CD14-positive monocyte (primary cell): ENCODE data around the gene CLEC4M. TPM values are rescaled to one million over a fixed set of nuclear protein-coding genes. Genes with fewer than 3 reads are reported as not detected.

Source experiments
- DNase-seq, 3 donors: peaks; one replicate each; pipeline ENCODE4 v3.0.0-alpha.2; 2011 to 2022
- H2AFZ ChIP-seq: 2 replicates; pipeline ENCODE4 v1.6.0; 2012; ENCODE audit warnings: mild to moderate bottlenecking, low read depth, low read length, inconsistent platforms; ENCODE audit not compliant: insufficient read depth, poor library complexity, severe bottlenecking
- H3K27ac ChIP-seq, 2 donors: 1 replicate in 1 of 2; 2 replicates in 1 of 2; pipeline ENCODE4 v1.5.1; 2012 to 2013; ENCODE audit warnings: low read length in 2 of 2, control low read depth in 1 of 2, inconsistent platforms in 1 of 2, low read depth in 1 of 2, mild to moderate bottlenecking in 1 of 2
- H3K27me3 ChIP-seq, 2 donors: one replicate each; pipeline versions ENCODE4 v1.6.0 to v1.6.1; 2011 to 2013; ENCODE audit warnings: low read length in 2 of 2; ENCODE audit not compliant: control insufficient read depth in 2 of 2, insufficient read depth in 2 of 2
- H3K36me3 ChIP-seq, 2 donors: replicated peaks in 1 of 2; 1 replicate in 1 of 2; 2 replicates in 1 of 2; pipeline versions ENCODE4 v1.5.1 to v1.6.1; 2012 to 2013; ENCODE audit warnings: low read length in 2 of 2, control low read depth in 1 of 2, inconsistent platforms in 1 of 2, mild to moderate bottlenecking in 1 of 2; ENCODE audit not compliant: insufficient read depth in 2 of 2, control insufficient read depth in 1 of 2
- H3K4me1 ChIP-seq, 2 donors: 1 replicate in 1 of 2; 2 replicates in 1 of 2; pipeline versions ENCODE4 v1.5.1 to v1.6.1; 2012 to 2013; ENCODE audit warnings: low read length in 2 of 2, control low read depth in 1 of 2, inconsistent platforms in 1 of 2, mild to moderate bottlenecking in 1 of 2, moderate library complexity in 1 of 2; ENCODE audit not compliant: insufficient read depth in 2 of 2, control insufficient read depth in 1 of 2
- H3K4me2 ChIP-seq: replicated peaks from 2 replicates; pipeline ENCODE3; 2012; ENCODE audit warnings: low read length, moderate library complexity, mild to moderate bottlenecking; ENCODE audit not compliant: poor library complexity, severe bottlenecking; ENCODE audit errors: extremely low read depth
- H3K4me3 ChIP-seq, 3 experiments: fragments of 200-600 bp in 1 of 3; sonication (generic) in 1 of 3; replicated peaks in 1 of 3; 1 replicate in 2 of 3; 2 replicates in 1 of 3; pipeline ENCODE4 v1.5.1; 2011 to 2013; ENCODE audit warnings: low read length in 3 of 3, mild to moderate bottlenecking in 3 of 3, control low read depth in 2 of 3, low read depth in 2 of 3, inconsistent platforms in 1 of 3, moderate library complexity in 1 of 3
- H3K79me2 ChIP-seq: 2 replicates; pipeline ENCODE4 v1.6.0; 2012; ENCODE audit warnings: mild to moderate bottlenecking, control low read depth, inconsistent platforms, low read length, moderate library complexity; ENCODE audit not compliant: insufficient read depth
- H3K9ac ChIP-seq: 2 replicates; pipeline ENCODE4 v1.6.0; 2017; ENCODE audit warnings: low read length, mild to moderate bottlenecking; ENCODE audit not compliant: insufficient read depth, poor library complexity, severe bottlenecking
- H3K9me3 ChIP-seq, 2 donors: replicated peaks in 1 of 2; 1 replicate in 1 of 2; 2 replicates in 1 of 2; pipeline versions ENCODE4 v1.5.1 to v1.6.1; 2012 to 2013; ENCODE audit warnings: low read length in 2 of 2, control low read depth in 1 of 2; ENCODE audit not compliant: control insufficient read depth in 1 of 2, insufficient read depth in 1 of 2
- H4K20me1 ChIP-seq: 2 replicates; pipeline ENCODE4 v1.6.0; 2012; ENCODE audit warnings: mild to moderate bottlenecking, low read length, control low read depth, moderate library complexity; ENCODE audit not compliant: insufficient read depth
- H3K27ac Mint-ChIP-seq, 7 donors: one replicate each; pipeline ENCODE4 v1.8.0; 2020; ENCODE audit warnings: mild to moderate bottlenecking in 7 of 7, mixed read lengths in 7 of 7, moderate library complexity in 6 of 7, inconsistent platforms in 2 of 7
- H3K27me3 Mint-ChIP-seq, 3 donors: one replicate each; pipeline ENCODE4 v1.8.0; 2021 to 2022; ENCODE audit warnings: low read depth in 3 of 3, mild to moderate bottlenecking in 3 of 3, mixed read lengths in 3 of 3, moderate library complexity in 3 of 3, inconsistent platforms in 1 of 3
- H3K36me3 Mint-ChIP-seq, 2 donors: one replicate each; pipeline ENCODE4 v1.8.0; 2020; ENCODE audit warnings: mixed read lengths in 2 of 2, inconsistent platforms in 1 of 2, mild to moderate bottlenecking in 1 of 2
- H3K4me1 Mint-ChIP-seq: one replicate; pipeline ENCODE4 v1.8.0; 2020; ENCODE audit warnings: mild to moderate bottlenecking, mixed read lengths
- H3K4me3 Mint-ChIP-seq, 2 donors: one replicate each; pipeline ENCODE4 v1.8.0; 2020; ENCODE audit warnings: mild to moderate bottlenecking in 2 of 2, mixed read lengths in 2 of 2, moderate library complexity in 1 of 2
- H3K9me3 Mint-ChIP-seq, 7 donors: one replicate each; pipeline ENCODE4 v1.8.0; 2020 to 2022; ENCODE audit warnings: mixed read lengths in 7 of 7, mild to moderate bottlenecking in 6 of 7, moderate library complexity in 6 of 7, inconsistent platforms in 2 of 7
- WGBS: methylation state at CpG from one replicate; pipeline ENCODE4 v1.1.5; 2013; ENCODE audit warnings: missing lambda C conversion rate; ENCODE audit not compliant: insufficient coverage; 5-methylcytosine and 5-hydroxymethylcytosine counted together
- intact Hi-C, 2 donors: fragments of 100-400 bp; cut with micrococcal nuclease; formaldehyde crosslinking; loops; one replicate each; pipeline versions ENCODE4 v1.15.0 to v1.15.1; 2023
- polyA plus RNA-seq, 3 donors: library from polyadenylated mRNA; depleted of rRNA in 1 of 3; unstranded in 2 of 3; stranded (reverse) in 1 of 3; fragments of 300-500 nt in 2 of 3; fragments of >200 nt in 1 of 3; fragmentation: Illumina TruSeq in 2 of 3; gene quantifications; 1 replicate in 2 of 3; 2 replicates in 1 of 3; pipeline ENCODE4 v1.2.3, GENCODE V29; 2012 to 2021
- TF ChIP-seq, protein P1 (sequence below): fragments of 200-600 bp; IDR thresholded peaks from one replicate; pipeline ENCODE4 v1.8.0; 2022; ENCODE audit warnings: antibody characterized with exemption, mild to moderate bottlenecking

Gene CLEC4M
- polyA plus RNA-seq, 3 donors, result not detected

DNA sequence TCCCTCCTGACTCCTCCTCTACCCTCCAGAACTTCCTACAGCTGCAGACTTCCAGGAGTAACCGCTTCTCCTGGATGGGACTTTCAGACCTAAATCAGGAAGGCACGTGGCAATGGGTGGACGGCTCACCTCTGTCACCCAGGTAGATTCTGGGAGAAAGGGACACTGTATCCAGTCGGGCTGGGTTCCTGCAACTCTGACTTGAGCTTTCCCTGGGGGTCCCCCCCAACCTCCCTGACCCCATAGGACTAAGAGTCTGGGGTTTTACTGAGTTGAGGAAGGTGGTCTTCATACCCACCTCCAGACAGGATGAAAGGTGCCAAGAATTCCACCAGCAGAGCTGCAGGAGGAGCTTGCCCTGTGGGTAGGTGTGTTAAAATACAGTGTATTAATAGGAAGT is 4.4 kb downstream of the CLEC4M start:
- DNase-seq, result no peak
- Histone ChIP-seq H3K27ac (no peak overlapping the region), H3K9me3 (no peaks in the 10 kb centered on the region), H3K36me3 (no peaks in the 10 kb centered on the region), H3K27me3 (no peaks in the 10 kb centered on the region), H3K79me2 (no peaks in the 10 kb centered on the region), H3K4me1 (peaks cover 16 to 21% of the 10 kb centered on the region in 2 donors), H2AFZ (no peak overlapping the region), H3K4me2 (no peak overlapping the region), H3K9ac (no peak overlapping the region), H4K20me1 (no peaks in the 10 kb centered on the region), H3K4me3 (no peak overlapping the region)
- TF ChIP-seq, protein P1, sequence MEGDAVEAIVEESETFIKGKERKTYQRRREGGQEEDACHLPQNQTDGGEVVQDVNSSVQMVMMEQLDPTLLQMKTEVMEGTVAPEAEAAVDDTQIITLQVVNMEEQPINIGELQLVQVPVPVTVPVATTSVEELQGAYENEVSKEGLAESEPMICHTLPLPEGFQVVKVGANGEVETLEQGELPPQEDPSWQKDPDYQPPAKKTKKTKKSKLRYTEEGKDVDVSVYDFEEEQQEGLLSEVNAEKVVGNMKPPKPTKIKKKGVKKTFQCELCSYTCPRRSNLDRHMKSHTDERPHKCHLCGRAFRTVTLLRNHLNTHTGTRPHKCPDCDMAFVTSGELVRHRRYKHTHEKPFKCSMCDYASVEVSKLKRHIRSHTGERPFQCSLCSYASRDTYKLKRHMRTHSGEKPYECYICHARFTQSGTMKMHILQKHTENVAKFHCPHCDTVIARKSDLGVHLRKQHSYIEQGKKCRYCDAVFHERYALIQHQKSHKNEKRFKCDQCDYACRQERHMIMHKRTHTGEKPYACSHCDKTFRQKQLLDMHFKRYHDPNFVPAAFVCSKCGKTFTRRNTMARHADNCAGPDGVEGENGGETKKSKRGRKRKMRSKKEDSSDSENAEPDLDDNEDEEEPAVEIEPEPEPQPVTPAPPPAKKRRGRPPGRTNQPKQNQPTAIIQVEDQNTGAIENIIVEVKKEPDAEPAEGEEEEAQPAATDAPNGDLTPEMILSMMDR, result no peak
- no peak overlapping the region for H3K27ac Mint-ChIP-seq
- no peaks in the 10 kb centered on the region for H3K9me3 Mint-ChIP-seq
- H3K4me3 Mint-ChIP-seq, result no peak overlapping the region
- intact Hi-C loops, result no loop called here
- WGBS, result no CpG with 5 or more reads among the region's 4 CpGs
- peaks cover 36% of the 10 kb centered on the region for H3K4me1 Mint-ChIP-seq
- H3K27me3 Mint-ChIP-seq, result peaks cover 0 to 7% (median 4%) of the 10 kb centered on the region in 3 donors
- H3K36me3 Mint-ChIP-seq, result no peaks in the 10 kb centered on the region

DNA sequence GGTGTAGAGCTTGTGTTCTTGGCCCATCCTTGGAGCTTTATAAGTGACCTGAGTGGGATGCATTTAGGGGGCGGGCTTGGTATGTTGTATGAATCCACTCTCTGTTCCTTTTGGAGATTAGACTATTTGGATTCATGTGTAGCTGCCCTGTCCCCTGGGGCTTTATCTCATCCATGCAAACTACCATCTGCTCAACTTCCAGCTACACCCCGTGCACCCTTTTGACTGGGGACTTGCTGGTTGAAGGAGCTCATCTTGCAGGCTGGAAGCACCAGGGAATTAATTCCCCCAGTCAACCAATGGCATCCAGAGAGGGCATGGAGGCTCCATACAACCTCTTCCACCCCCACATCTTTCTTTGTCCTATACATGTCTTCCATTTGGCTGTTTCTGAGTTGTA is 6.1 kb downstream of the CLEC4M start:
- Histone ChIP-seq H3K4me2 (no peak overlapping the region), H4K20me1 (no peaks in the 10 kb centered on the region), H3K4me3 (no peak overlapping the region), H2AFZ (no peak overlapping the region), H3K4me1 (peaks cover 33 to 38% of the 10 kb centered on the region in 2 donors), H3K79me2 (no peaks in the 10 kb centered on the region), H3K9me3 (no peaks in the 10 kb centered on the region), H3K9ac (no peak overlapping the region), H3K27ac (no peak overlapping the region), H3K36me3 (no peaks in the 10 kb centered on the region), H3K27me3 (no peaks in the 10 kb centered on the region)
- Mint-ChIP-seq H3K27me3 (peaks cover 0 to 4% (median 3%) of the 10 kb centered on the region in 3 donors), H3K4me1 (peaks cover 41% of the 10 kb centered on the region), H3K36me3 (no peaks in the 10 kb centered on the region), H3K9me3 (no peaks in the 10 kb centered on the region), H3K4me3 (no peak overlapping the region), H3K27ac (no peak overlapping the region)
- TF ChIP-seq, protein P1, result no peak
- intact Hi-C loops, result no loop called here
- no peak for DNase-seq
- 100% methylated on average over 1 of the region's 2 CpGs for WGBS
